Measurements from ENCODE around the gene TMEM119.

GRCh38 chr12:108602209-108602705 lies 4.4 kb upstream of the TMEM119 start:
- TF ChIP-seq CTCF (IDR thresholded peaks at IDR 0.05), result no peak
- TF ChIP-seq ZFX (IDR thresholded peaks at IDR 0.05; ENCODE audit: borderline replicate concordance), result no peak
